ENCODE data around the gene ZNF337. TPM values are rescaled to one million over a fixed set of nuclear protein-coding genes. Genes with fewer than 3 reads are reported as not detected.
"Not testable (repeated sequence)": the region's sequence is repeated elsewhere in the genome, so short reads cannot be mapped to it uniquely, and the experiment has no call there.

Gene ZNF337
- total and polyA plus RNA-seq, 4 donors: 2.4 to 22.8 (median 17.7) TPM

GRCh38 chr20:25685276-25686080 lies 11.2 kb downstream of the ZNF337 start:
- H3K27me3 ChIP-seq (ENCODE audit: control insufficient read depth in 1 of 2, insufficient read depth in 2 of 2, low read length in 1 of 2): no peaks in the 10 kb centered on the region
- intact Hi-C loops (cut with DNase I): no loop called here
- H3K4me3 ChIP-seq (ENCODE audit: low read length in 2 of 2): no peak overlapping the region
- peaks cover 2% of the 10 kb centered on the region in 2 donors for H3K36me3 ChIP-seq (ENCODE audit: control insufficient read depth in 1 of 2, insufficient read depth in 2 of 2, low read length in 1 of 2)
- no peak overlapping the region for H3K27ac ChIP-seq (ENCODE audit: low read depth in 1 of 2, low read length in 2 of 2)
- 83 to 85% methylated on average over 9 of the region's 9 CpGs for WGBS, 2 donors
- no peak for ATAC-seq (ENCODE audit: low FRiP score)
- H3K9me3 ChIP-seq (ENCODE audit: control insufficient read depth, low read length): no peaks in the 10 kb centered on the region
- H3K4me1 ChIP-seq (ENCODE audit: control insufficient read depth in 1 of 2, insufficient read depth in 2 of 2, low read length in 2 of 2): no peaks in the 10 kb centered on the region
- no peak for DNase-seq

GRCh38 chr20:25683826-25684225 lies 12.8 kb downstream of the ZNF337 start:
- H3K4me1 ChIP-seq (ENCODE audit: control insufficient read depth in 1 of 2, insufficient read depth in 2 of 2, low read length in 2 of 2); ATAC-seq (ENCODE audit: low FRiP score); H3K27me3 ChIP-seq (ENCODE audit: control insufficient read depth in 1 of 2, insufficient read depth in 2 of 2, low read length in 1 of 2); H3K27ac ChIP-seq (ENCODE audit: low read depth in 1 of 2, low read length in 2 of 2); H3K36me3 ChIP-seq (ENCODE audit: control insufficient read depth in 1 of 2, insufficient read depth in 2 of 2, low read length in 1 of 2); H3K9me3 ChIP-seq (ENCODE audit: control insufficient read depth, low read length); intact Hi-C loops (cut with DNase I); H3K4me3 ChIP-seq (ENCODE audit: low read length in 2 of 2); DNase-seq: not testable (repeated sequence)
- WGBS, 2 donors: 93% methylated on average over 3 of the region's 3 CpGs

- ATAC-seq (ENCODE audit: low FRiP score) (no peak), DNase-seq (no peak)
- no peaks in the 10 kb centered on the region for H3K27me3 ChIP-seq (ENCODE audit: control insufficient read depth in 1 of 2, insufficient read depth in 2 of 2, low read length in 1 of 2)
- H3K9me3 ChIP-seq (ENCODE audit: control insufficient read depth, low read length): no peaks in the 10 kb centered on the region
- intact Hi-C loops (cut with DNase I): no loop called here
- WGBS, 2 donors: 76 to 84% methylated on average over 2 of the region's 2 CpGs
- no peaks in the 10 kb centered on the region for H3K4me1 ChIP-seq (ENCODE audit: control insufficient read depth in 1 of 2, insufficient read depth in 2 of 2, low read length in 2 of 2)
- peaks cover 2 to 4% of the 10 kb centered on the region in 2 donors for H3K36me3 ChIP-seq (ENCODE audit: control insufficient read depth in 1 of 2, insufficient read depth in 2 of 2, low read length in 1 of 2)
- no peak overlapping the region for H3K4me3 ChIP-seq (ENCODE audit: low read length in 2 of 2)
- no peak overlapping the region for H3K27ac ChIP-seq (ENCODE audit: low read depth in 1 of 2, low read length in 2 of 2)
Observed at GRCh38 chr20:25683050-25683449, 13.6 kb downstream of the ZNF337 start.

- DNase-seq: no peak
- no peak overlapping the region for H3K27ac ChIP-seq (ENCODE audit: low read depth in 1 of 2, low read length in 2 of 2)
- no peaks in the 10 kb centered on the region for H3K4me1 ChIP-seq (ENCODE audit: control insufficient read depth in 1 of 2, insufficient read depth in 2 of 2, low read length in 2 of 2)
- peaks cover 21 to 25% of the 10 kb centered on the region in 2 donors for H3K36me3 ChIP-seq (ENCODE audit: control insufficient read depth in 1 of 2, insufficient read depth in 2 of 2, low read length in 1 of 2)
- WGBS, 2 donors: 96 to 98% methylated on average over 10 of the region's 10 CpGs
- intact Hi-C loops (cut with DNase I): loop anchor here in 1 of 2 donors (10.0 kb wide), 1 partner anchor 61 kb away; no protein-coding TSS in a partner anchor
- no peaks in the 10 kb centered on the region for H3K27me3 ChIP-seq (ENCODE audit: control insufficient read depth in 1 of 2, insufficient read depth in 2 of 2, low read length in 1 of 2)
- H3K9me3 ChIP-seq (ENCODE audit: control insufficient read depth, low read length): peaks cover 1% of the 10 kb centered on the region
- ATAC-seq (ENCODE audit: low FRiP score): no peak
- no peak overlapping the region for H3K4me3 ChIP-seq (ENCODE audit: low read length in 2 of 2)
Observed at GRCh38 chr20:25676164-25676809, 20.4 kb downstream of the ZNF337 start.

GRCh38 chr20:25675161-25675560 lies 21.5 kb downstream of the ZNF337 start:
- 96 to 97% methylated on average over 6 of the region's 6 CpGs for WGBS, 2 donors
- intact Hi-C loops (cut with DNase I): loop anchor here in 1 of 2 donors (10.0 kb wide), 1 partner anchor 60 kb away; no protein-coding TSS in a partner anchor
- Histone ChIP-seq H3K27ac (ENCODE audit: low read depth in 1 of 2, low read length in 2 of 2) (no peak overlapping the region), H3K27me3 (ENCODE audit: control insufficient read depth in 1 of 2, insufficient read depth in 2 of 2, low read length in 1 of 2) (no peaks in the 10 kb centered on the region), H3K36me3 (ENCODE audit: control insufficient read depth in 1 of 2, insufficient read depth in 2 of 2, low read length in 1 of 2) (peaks cover 19 to 25% of the 10 kb centered on the region in 2 donors), H3K4me1 (ENCODE audit: control insufficient read depth in 1 of 2, insufficient read depth in 2 of 2, low read length in 2 of 2) (no peaks in the 10 kb centered on the region), H3K9me3 (ENCODE audit: control insufficient read depth, low read length) (peaks cover 1% of the 10 kb centered on the region), H3K4me3 (ENCODE audit: low read length in 2 of 2) (no peak overlapping the region)
- ATAC-seq (ENCODE audit: low FRiP score) (no peak), DNase-seq (no peak)

GRCh38 chr20:25672659-25673235 lies 23.9 kb downstream of the ZNF337 start:
- 93 to 95% methylated on average over 4 of the region's 4 CpGs for WGBS, 2 donors
- H3K27me3 ChIP-seq (ENCODE audit: control insufficient read depth in 1 of 2, insufficient read depth in 2 of 2, low read length in 1 of 2): no peaks in the 10 kb centered on the region
- intact Hi-C loops (cut with DNase I): loop anchor here in 1 of 2 donors (10.0 kb wide), 1 partner anchor 58 kb away; no protein-coding TSS in a partner anchor
- H3K9me3 ChIP-seq (ENCODE audit: control insufficient read depth, low read length): peaks cover 1% of the 10 kb centered on the region
- no peak for DNase-seq
- no peak overlapping the region for H3K4me3 ChIP-seq (ENCODE audit: low read length in 2 of 2)
- no peak overlapping the region for H3K27ac ChIP-seq (ENCODE audit: low read depth in 1 of 2, low read length in 2 of 2)
- ATAC-seq (ENCODE audit: low FRiP score): no peak
- H3K4me1 ChIP-seq (ENCODE audit: control insufficient read depth in 1 of 2, insufficient read depth in 2 of 2, low read length in 2 of 2): no peaks in the 10 kb centered on the region
- H3K36me3 ChIP-seq (ENCODE audit: control insufficient read depth in 1 of 2, insufficient read depth in 2 of 2, low read length in 1 of 2): peaks cover 19 to 24% of the 10 kb centered on the region in 2 donors

GRCh38 chr20:25669826-25670422 lies 26.7 kb downstream of the ZNF337 start:
- ATAC-seq (ENCODE audit: low FRiP score) (no peak), DNase-seq (no peak)
- no peak overlapping the region for H3K27ac ChIP-seq (ENCODE audit: low read depth in 1 of 2, low read length in 2 of 2)
- intact Hi-C loops (cut with DNase I): loop anchor here in 1 of 2 donors (10.0 kb wide), 1 partner anchor 55 kb away; no protein-coding TSS in a partner anchor
- WGBS, 2 donors: 62 to 67% methylated on average over 7 of the region's 7 CpGs
- peaks cover 5 to 10% of the 10 kb centered on the region in 2 donors for H3K36me3 ChIP-seq (ENCODE audit: control insufficient read depth in 1 of 2, insufficient read depth in 2 of 2, low read length in 1 of 2)
- no peaks in the 10 kb centered on the region for H3K4me1 ChIP-seq (ENCODE audit: control insufficient read depth in 1 of 2, insufficient read depth in 2 of 2, low read length in 2 of 2)
- H3K9me3 ChIP-seq (ENCODE audit: control insufficient read depth, low read length): peaks cover 1% of the 10 kb centered on the region
- H3K27me3 ChIP-seq (ENCODE audit: control insufficient read depth in 1 of 2, insufficient read depth in 2 of 2, low read length in 1 of 2): no peaks in the 10 kb centered on the region
- no peak overlapping the region for H3K4me3 ChIP-seq (ENCODE audit: low read length in 2 of 2)

- 84 to 89% methylated on average over 4 of the region's 4 CpGs for WGBS, 2 donors
Observed at GRCh38 chr20:25668446-25668845, 28.2 kb downstream of the ZNF337 start.

More at GRCh38 chr20:25668446-25668845, 28.2 kb downstream of the ZNF337 start:
- H3K4me3 ChIP-seq (ENCODE audit: low read length in 2 of 2): no peak overlapping the region
- no peak for DNase-seq
- H3K4me1 ChIP-seq (ENCODE audit: control insufficient read depth in 1 of 2, insufficient read depth in 2 of 2, low read length in 2 of 2): no peaks in the 10 kb centered on the region
- H3K36me3 ChIP-seq (ENCODE audit: control insufficient read depth in 1 of 2, insufficient read depth in 2 of 2, low read length in 1 of 2): peaks cover 0 to 2% of the 10 kb centered on the region in 2 donors
- no peaks in the 10 kb centered on the region for H3K27me3 ChIP-seq (ENCODE audit: control insufficient read depth in 1 of 2, insufficient read depth in 2 of 2, low read length in 1 of 2)
- ATAC-seq (ENCODE audit: low FRiP score): no peak
- intact Hi-C loops (cut with DNase I): no loop called here
- H3K27ac ChIP-seq (ENCODE audit: low read depth in 1 of 2, low read length in 2 of 2): no peak overlapping the region
- H3K9me3 ChIP-seq (ENCODE audit: control insufficient read depth, low read length): peaks cover 1% of the 10 kb centered on the region

All from aorta (tissue), 5 donors.